Measurements from ENCODE around the gene AGAP3.

AGAP3 gene

DNA sequence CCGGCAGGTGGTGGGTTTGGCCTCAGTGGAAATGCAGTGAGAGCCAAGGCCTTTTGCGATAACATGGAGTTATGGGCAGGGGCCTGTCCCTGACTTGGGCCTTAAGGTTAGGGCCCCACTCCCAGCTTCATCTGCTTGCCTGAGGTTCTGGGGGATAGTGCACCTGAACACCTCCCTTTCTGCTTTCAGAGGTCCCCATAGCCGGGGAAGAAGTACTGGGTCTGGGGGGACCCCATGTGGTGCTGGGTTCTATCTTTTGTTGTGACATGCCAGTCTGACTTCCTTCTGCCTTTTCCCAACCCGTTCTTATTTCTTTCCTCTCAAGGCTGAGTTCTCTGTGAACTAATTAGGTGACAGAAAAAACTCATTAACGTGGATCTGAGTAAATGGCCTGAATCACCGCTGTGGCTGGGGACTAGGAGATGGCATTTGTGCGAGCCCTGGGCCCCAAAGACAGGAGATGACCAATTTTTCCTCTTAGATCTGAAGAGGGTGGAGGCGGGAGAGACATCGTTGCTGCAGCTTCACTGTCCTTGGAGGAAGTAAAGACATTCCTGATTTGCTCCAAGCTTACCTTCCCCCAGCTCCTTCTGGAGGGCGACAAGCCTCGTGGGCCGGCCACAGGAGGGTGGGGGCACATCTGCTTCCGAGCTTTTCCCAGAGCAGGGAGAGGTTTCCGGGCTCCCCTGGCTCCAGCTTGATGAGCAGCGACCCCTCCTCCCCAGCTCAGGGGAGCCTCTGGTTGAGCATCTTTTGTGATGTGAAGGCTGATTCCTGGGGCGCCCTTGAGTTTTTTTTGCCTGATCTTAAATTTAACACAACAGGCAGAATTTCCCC is 2.0 kb downstream of the AGAP3 start:
- no peak for DNase-seq (ENCODE audit: low read depth in 2 of 2)

DNA sequence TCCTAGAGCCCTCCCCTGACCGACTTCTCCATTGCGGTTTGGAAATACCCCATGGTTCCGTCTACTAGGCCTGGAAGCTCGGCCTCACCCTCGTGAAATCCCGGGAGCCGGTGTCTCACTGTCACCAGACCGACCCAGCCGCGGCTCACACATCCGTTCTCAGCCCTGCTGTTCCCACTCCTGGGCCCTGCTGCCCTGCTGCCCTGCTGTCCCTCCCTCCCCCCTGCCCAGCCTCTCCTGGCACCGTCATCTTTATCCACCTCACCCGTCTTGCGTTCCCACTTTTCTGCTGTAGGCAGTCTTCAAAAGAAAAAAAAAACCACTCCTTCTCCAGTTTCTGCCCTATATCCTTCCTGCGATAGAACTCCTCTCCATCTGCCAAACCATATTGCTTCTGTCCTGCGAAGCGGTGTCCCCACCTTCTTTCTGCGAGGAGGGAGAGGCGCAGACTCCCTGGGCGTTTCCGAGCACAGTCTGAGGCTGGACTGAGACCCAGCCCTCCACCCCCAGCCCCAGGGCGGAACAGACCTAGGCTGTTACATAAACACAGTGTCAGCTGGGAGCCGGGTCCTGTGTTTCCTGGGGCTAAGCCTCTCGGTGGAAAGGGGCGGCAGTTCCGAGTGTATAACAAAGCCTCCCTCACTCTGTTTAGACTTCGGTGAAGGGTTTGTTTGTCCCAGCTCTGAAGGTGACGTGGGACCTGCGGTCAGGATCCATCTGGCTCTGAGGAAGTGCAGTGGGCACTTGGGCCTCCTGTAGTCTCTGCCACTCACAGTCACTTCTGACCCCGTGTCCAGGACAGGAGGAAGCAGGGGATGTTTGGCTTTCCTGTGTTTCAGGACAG is 2.8 kb downstream of the AGAP3 start:
- DNase-seq (ENCODE audit: low read depth in 2 of 2) = no peak

GRCh38 chr7:151089893-151090730 is 3.8 kb downstream of the AGAP3 start:
- no peak for DNase-seq (ENCODE audit: low read depth in 2 of 2)

- DNase-seq (ENCODE audit: low read depth in 2 of 2) = no peak
These were observed 4.7 kb downstream of the AGAP3 start for GRCh38 chr7:151091003-151091402.

DNA sequence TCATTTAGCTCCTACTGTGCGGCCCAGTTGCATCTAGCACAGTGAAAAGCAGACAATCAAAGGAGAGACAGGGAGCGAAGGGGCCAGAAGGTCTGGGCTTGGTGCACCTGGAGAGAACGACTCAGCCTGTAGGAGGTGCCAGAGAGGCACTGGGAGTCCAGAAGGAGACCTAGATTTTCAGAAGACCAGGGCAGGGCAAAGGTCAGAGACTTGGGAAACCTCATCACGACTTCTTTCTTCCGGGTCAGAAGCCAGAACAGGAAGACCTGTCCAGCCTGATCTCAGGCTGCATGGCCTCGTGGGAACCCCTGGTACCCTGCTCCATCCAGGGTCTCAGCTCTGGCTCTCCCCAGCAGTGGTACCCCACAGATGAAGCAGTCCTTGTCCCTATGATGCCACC is 5.2 kb downstream of the AGAP3 start:
- no peak for DNase-seq (ENCODE audit: low read depth in 2 of 2)

DNA sequence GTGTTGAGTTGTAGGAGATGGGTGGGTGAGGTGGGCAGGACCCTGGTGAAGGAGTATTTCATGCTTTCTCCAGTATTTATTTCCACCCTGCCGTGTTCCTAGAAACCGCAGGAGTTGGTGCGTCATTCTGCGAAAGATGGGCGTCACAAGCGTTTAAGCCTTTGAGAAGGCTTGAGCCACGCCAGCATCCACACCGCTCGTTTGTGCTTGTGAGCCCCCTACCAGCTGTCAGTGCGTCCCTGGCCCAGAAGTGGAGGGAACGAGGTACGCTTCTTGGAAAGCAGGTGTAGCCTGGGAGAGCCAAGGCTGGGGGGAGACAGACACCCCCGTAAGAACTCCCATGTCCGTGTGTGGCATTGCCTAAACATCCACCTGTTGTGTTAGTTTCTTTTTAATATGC is 5.7 kb downstream of the AGAP3 start:
- DNase-seq (ENCODE audit: low read depth in 2 of 2) = no peak

GRCh38 chr7:151093748-151094147 is 7.5 kb downstream of the AGAP3 start:
- no peak for DNase-seq (ENCODE audit: low read depth in 2 of 2)

DNA sequence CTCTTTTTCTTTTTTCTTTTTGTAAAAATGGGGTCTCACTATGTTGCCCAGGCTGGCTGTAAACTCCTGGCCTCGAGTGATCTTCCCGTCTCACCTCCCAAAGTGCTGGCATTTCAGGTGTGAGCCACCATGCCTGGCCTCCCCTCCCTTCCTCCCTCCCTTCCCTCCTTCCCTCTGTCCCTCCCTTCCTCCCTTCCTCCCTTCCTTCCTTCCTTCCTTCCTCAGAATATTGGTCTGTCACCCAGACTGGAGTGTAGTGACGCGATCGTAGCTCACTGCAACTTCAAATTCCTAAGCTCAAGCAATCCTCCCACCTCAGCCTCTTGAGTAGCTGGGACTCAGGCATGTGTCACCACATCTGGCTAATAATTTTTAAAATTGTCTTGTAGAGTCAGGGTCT is 8.4 kb downstream of the AGAP3 start:
- DNase-seq (ENCODE audit: low read depth in 2 of 2) = no peak

GRCh38 chr7:151095123-151095797 is 9.0 kb downstream of the AGAP3 start:
- no peak for DNase-seq (ENCODE audit: low read depth in 2 of 2)

GRCh38 chr7:151095828-151096475 is 9.7 kb downstream of the AGAP3 start:
- no peak for DNase-seq (ENCODE audit: low read depth in 2 of 2)

DNA sequence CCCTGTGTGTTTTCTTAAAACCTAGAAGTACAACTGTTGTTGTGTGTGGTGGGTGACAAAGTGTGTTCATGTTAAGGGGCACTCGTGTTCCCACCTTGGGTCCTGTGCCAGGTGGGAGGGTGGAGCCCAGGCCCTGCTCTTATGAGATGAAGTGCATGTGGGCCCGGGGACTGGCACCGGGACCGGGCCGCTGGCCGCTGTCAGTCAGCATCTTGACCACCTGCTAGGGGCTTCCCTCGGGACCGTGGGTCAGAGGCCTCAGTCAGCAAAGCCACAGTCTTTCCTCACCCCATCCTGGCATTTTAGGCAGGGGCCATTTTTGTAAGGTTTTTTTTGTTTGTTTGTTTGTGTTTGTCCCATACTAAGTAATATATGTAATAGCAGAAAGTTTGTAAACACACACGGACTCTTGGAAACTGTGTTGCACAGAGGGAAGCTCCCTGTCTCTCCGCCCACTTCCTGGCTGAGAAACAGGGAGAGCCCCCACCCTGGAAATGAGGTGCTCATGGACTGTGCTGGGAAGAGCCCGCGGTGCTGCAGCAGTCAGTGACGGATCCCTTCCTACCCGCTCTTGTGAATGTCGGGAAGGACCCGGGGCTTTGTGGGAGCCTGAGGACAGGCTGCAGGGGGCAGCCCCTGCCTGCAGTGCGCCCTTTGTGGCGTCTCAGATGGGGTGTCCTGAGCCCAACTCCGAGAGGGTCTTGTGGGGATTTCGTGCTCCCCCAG is 13.4 kb downstream of the AGAP3 start:
- no peak for DNase-seq (ENCODE audit: low read depth in 2 of 2)

GRCh38 chr7:151100921-151101320 is 14.6 kb downstream of the AGAP3 start:
- DNase-seq (ENCODE audit: low read depth in 2 of 2) = no peak

GRCh38 chr7:151101621-151102396 is 15.5 kb downstream of the AGAP3 start:
- DNase-seq (ENCODE audit: low read depth in 2 of 2) = no peak

- no peak for DNase-seq (ENCODE audit: low read depth in 2 of 2)
These were observed 16.7 kb downstream of the AGAP3 start for GRCh38 chr7:151102991-151103390.

DNA sequence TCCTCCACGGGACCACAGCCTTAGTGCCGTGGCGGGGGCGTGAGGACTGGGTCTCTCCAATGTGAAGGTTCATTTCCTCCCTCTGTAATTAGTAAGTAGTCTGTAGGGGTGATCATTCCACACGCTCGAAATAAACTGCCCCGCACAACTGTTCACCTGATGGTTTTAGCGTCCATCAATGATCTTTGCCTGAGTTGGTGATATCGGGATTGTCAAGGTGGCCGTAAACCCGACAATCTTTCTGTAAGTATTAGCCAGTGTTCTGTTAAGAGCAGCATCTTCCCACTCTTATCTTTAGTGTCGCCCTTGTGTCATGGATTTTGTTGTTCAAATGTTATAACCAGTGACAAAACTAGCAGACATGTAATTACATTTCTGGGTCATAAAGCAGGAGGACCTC is 17.7 kb downstream of the AGAP3 start:
- no peak for DNase-seq (ENCODE audit: low read depth in 2 of 2)

DNA sequence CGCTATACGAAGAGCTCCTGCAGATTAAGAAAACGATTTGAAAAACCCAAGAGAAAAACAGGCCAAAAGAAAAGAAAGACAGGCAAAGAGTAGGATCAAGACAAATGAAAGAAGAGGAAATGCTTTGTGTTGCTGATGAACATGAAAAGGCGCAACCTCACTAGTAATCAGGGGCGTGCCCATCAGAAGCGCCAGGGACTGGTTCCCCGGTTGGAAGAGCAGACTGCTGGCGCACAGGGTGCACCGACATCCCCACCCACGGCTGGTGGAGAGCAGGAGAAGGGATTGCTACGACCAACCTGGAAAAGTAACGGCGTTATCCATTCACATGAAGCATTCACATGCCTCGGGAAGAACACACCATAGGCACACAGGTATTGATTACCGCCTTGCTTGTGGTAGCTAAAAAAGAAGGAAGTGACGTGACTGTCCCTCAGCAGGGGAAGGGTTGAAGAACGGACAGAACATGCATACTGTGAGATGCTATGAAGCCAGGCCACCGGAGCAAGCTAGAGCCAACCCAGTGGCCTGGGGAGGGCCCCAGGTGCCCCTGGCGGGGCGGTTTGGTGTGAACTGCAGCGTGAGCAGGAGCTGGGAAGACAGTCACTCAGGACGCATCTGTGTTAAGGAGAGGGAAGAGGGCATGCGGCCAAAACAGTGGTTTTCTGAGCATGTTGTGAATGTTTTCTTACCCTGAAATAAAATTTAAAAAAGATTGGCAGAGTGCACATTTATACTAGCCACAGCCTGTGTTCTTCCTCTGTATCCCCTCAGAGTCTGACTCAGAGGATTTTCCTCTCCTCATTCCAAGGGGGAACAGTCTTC is 18.3 kb downstream of the AGAP3 start:
- DNase-seq (ENCODE audit: low read depth in 2 of 2) = no peak

- no peak for DNase-seq (ENCODE audit: low read depth in 2 of 2)
These were observed 21.6 kb downstream of the AGAP3 start for GRCh38 chr7:151107882-151108281.

All from activated CD4-positive, alpha-beta T cell treated with anti-CD3 and anti-CD28 coated beads for 24 hours (primary cell).